ENCODE measurements around the gene CTR9. TPM values are rescaled to one million over a fixed set of nuclear protein-coding genes. Genes with fewer than 3 reads are reported as not detected.

Gene CTR9
- total and polyA plus RNA-seq, 12 donors: 13.8 to 58.4 (median 32.4) TPM

- Histone ChIP-seq H3K27me3 (no peaks in the 10 kb centered on the region), H3K9me3 (replicated peaks in 1 of 3) (no peaks in the 10 kb centered on the region), H3K36me3 (replicated peaks in 1 of 2) (peaks cover 0 to 74% of the 10 kb centered on the region in 2 donors), H3K27ac (no peak overlapping the region), H3K4me1 (replicated peaks in 1 of 2) (no peaks in the 10 kb centered on the region), H3K4me3 (no peak overlapping the region)
- DNase-seq: no peak
- TF ChIP-seq POLR2A (IDR thresholded peaks at IDR 0.05) (no peak), CTCF (IDR thresholded peaks at IDR 0.05) (no peak)
- WGBS, 4 donors: 92 to 97% (median 95%) methylated on average over 4 of the region's 4 CpGs
- intact Hi-C loops (cut with DNase I): no loop called here
These were observed 11.9 kb downstream of the CTR9 start for GRCh38 chr11:10762913-10763421.

- 79 to 88% (median 80%) methylated on average over 4 of the region's 4 CpGs for WGBS, 4 donors
- Histone ChIP-seq H3K4me1 (replicated peaks in 1 of 2) (no peaks in the 10 kb centered on the region), H3K27me3 (no peaks in the 10 kb centered on the region), H3K27ac (no peak overlapping the region), H3K36me3 (replicated peaks in 1 of 2) (peaks cover 0 to 66% of the 10 kb centered on the region in 2 donors), H3K4me3 (no peak overlapping the region), H3K9me3 (replicated peaks in 1 of 3) (no peaks in the 10 kb centered on the region)
- DNase-seq: no peak
- TF ChIP-seq CTCF (IDR thresholded peaks at IDR 0.05) (no peak), POLR2A (IDR thresholded peaks at IDR 0.05) (no peak)
- intact Hi-C loops (cut with DNase I): no loop called here
These were observed 12.7 kb downstream of the CTR9 start for GRCh38 chr11:10763766-10764165.

- intact Hi-C loops (cut with DNase I): no loop called here
These were observed 13.4 kb downstream of the CTR9 start for GRCh38 chr11:10764412-10764811.

GRCh38 chr11:10770626-10771254 is 19.7 kb downstream of the CTR9 start:
- intact Hi-C loops (cut with DNase I): no loop called here
- H3K4me1 ChIP-seq (replicated peaks in 1 of 2): no peaks in the 10 kb centered on the region
- peak; percentile 45 to 87 (median 64) for DNase-seq
- H3K36me3 ChIP-seq (replicated peaks in 1 of 2): peaks cover 0 to 69% of the 10 kb centered on the region in 2 donors
- peak; percentile 50 to 71 (median 52) for TF ChIP-seq CTCF (IDR thresholded peaks at IDR 0.05)
- no peak for TF ChIP-seq POLR2A (IDR thresholded peaks at IDR 0.05)
- no peak overlapping the region for H3K4me3 ChIP-seq
- no peak overlapping the region for H3K27ac ChIP-seq
- no peaks in the 10 kb centered on the region for H3K9me3 ChIP-seq (replicated peaks in 1 of 3)
- no peaks in the 10 kb centered on the region for H3K27me3 ChIP-seq
- WGBS, 4 donors: 19 to 34% (median 32%) methylated on average over 2 of the region's 2 CpGs

More at GRCh38 chr11:10764412-10764811, 13.4 kb downstream of the CTR9 start:
- H3K9me3 ChIP-seq (replicated peaks in 1 of 3): no peaks in the 10 kb centered on the region
- no peak for DNase-seq
- no peak for TF ChIP-seq CTCF (IDR thresholded peaks at IDR 0.05)
- H3K4me1 ChIP-seq (replicated peaks in 1 of 2): no peaks in the 10 kb centered on the region
- H3K36me3 ChIP-seq (replicated peaks in 1 of 2): peaks cover 0 to 62% of the 10 kb centered on the region in 2 donors
- H3K27ac ChIP-seq: no peak overlapping the region
- no peak overlapping the region for H3K4me3 ChIP-seq
- no peaks in the 10 kb centered on the region for H3K27me3 ChIP-seq
- 89 to 92% (median 92%) methylated on average over 12 of the region's 12 CpGs for WGBS, 4 donors

Data from adrenal gland (tissue), 12 donors.